Right atrium auricular region (tissue), 2 donors: ENCODE measurements around the gene VASH1. TPM values are rescaled to one million over a fixed set of nuclear protein-coding genes. Genes with fewer than 3 reads are reported as not detected.

Experiments used
- DNase-seq: peaks from one replicate; pipeline ENCODE4 v3.0.0-alpha.2; 2019; ENCODE audit warnings: low spot score
- H3K27ac ChIP-seq, 2 donors: fragments of 200-600 bp; sonication (generic); 1 replicate in 1 of 2; 2 replicates in 1 of 2; pipeline ENCODE4 v1.5.1; 2016 to 2019
- H3K27me3 ChIP-seq, 2 donors: fragments of 200-600 bp; sonication (generic); one replicate each; pipeline versions ENCODE4 v1.5.1 to v1.6.0; 2017 to 2019
- H3K36me3 ChIP-seq: fragments of 200-600 bp; sonication (generic); one replicate; pipeline ENCODE4 v1.5.1; 2016
- H3K4me1 ChIP-seq, 2 donors: fragments of 200-600 bp; sonication (generic); one replicate each; pipeline versions ENCODE4 v1.5.1 to v1.6.0; 2017 to 2019
- H3K4me3 ChIP-seq, 2 donors: fragments of 200-600 bp; sonication (generic); 1 replicate in 1 of 2; 2 replicates in 1 of 2; pipeline ENCODE4 v1.5.1; 2017 to 2019; ENCODE audit warnings: mild to moderate bottlenecking in 1 of 2, moderate library complexity in 1 of 2
- H3K9me3 ChIP-seq, 2 donors: fragments of 200-600 bp; sonication (generic); one replicate each; pipeline ENCODE4 v1.5.1; 2019
- CTCF ChIP-seq, 2 donors: fragments of 200-600 bp; sonication (generic); IDR thresholded peaks; one replicate each; pipeline ENCODE4 v1.5.1; 2019; ENCODE audit warnings: antibody characterized with exemption in 2 of 2
- total RNA-seq, 2 donors: library from RNA; depleted of rRNA; stranded (reverse); fragments of >200 nt; gene quantifications; one replicate each; pipeline ENCODE4 v1.1.0, GENCODE V29; 2016

The VASH1 gene
- total RNA-seq, 2 donors from 2014 or later, result 14.3 to 26.1 TPM

- H3K9me3 ChIP-seq, result no peaks in the 10 kb centered on the region
- no peak for DNase-seq
- H3K27ac ChIP-seq, result no peak overlapping the region
- TF ChIP-seq CTCF (IDR thresholded peaks at IDR 0.05), result no peak
- peaks cover 0 to 40% of the 10 kb centered on the region in 2 donors for H3K4me1 ChIP-seq
- H3K4me3 ChIP-seq, result no peak overlapping the region
- peaks cover 66% of the 10 kb centered on the region for H3K36me3 ChIP-seq
- no peaks in the 10 kb centered on the region for H3K27me3 ChIP-seq
Observed at GRCh38 chr14:76786601-76787000, 25.3 kb downstream of the VASH1 start.

GRCh38 chr14:76792422-76792821 lies 31.2 kb downstream of the VASH1 start:
- Histone ChIP-seq H3K27me3 (no peaks in the 10 kb centered on the region), H3K4me3 (no peak overlapping the region), H3K36me3 (peaks cover 68% of the 10 kb centered on the region), H3K4me1 (no peaks in the 10 kb centered on the region), H3K27ac (no peak overlapping the region), H3K9me3 (no peaks in the 10 kb centered on the region)
- DNase-seq, result no peak
- no peak for TF ChIP-seq CTCF (IDR thresholded peaks at IDR 0.05)

- TF ChIP-seq CTCF (IDR thresholded peaks at IDR 0.05), result no peak
- Histone ChIP-seq H3K27me3 (no peaks in the 10 kb centered on the region), H3K36me3 (peaks cover 68% of the 10 kb centered on the region), H3K9me3 (no peaks in the 10 kb centered on the region), H3K4me3 (no peak overlapping the region), H3K4me1 (no peaks in the 10 kb centered on the region), H3K27ac (no peak overlapping the region)
- DNase-seq, result no peak
Observed at GRCh38 chr14:76793324-76793723, 32.1 kb downstream of the VASH1 start.

- Histone ChIP-seq H3K36me3 (peaks cover 65% of the 10 kb centered on the region), H3K9me3 (no peaks in the 10 kb centered on the region), H3K27ac (no peak overlapping the region), H3K27me3 (no peaks in the 10 kb centered on the region), H3K4me3 (no peak overlapping the region), H3K4me1 (no peaks in the 10 kb centered on the region)
- no peak for DNase-seq
- TF ChIP-seq CTCF (IDR thresholded peaks at IDR 0.05), result no peak
Observed at GRCh38 chr14:76793956-76794355, 32.7 kb downstream of the VASH1 start.

GRCh38 chr14:76806446-76806845 lies 45.2 kb downstream of the VASH1 start:
- Histone ChIP-seq H3K27ac (no peak overlapping the region), H3K36me3 (peaks cover 62% of the 10 kb centered on the region), H3K27me3 (no peaks in the 10 kb centered on the region), H3K4me1 (peaks cover 0 to 16% of the 10 kb centered on the region in 2 donors), H3K4me3 (no peak overlapping the region), H3K9me3 (no peaks in the 10 kb centered on the region)
- no peak for DNase-seq
- no peak for TF ChIP-seq CTCF (IDR thresholded peaks at IDR 0.05)

DNA sequence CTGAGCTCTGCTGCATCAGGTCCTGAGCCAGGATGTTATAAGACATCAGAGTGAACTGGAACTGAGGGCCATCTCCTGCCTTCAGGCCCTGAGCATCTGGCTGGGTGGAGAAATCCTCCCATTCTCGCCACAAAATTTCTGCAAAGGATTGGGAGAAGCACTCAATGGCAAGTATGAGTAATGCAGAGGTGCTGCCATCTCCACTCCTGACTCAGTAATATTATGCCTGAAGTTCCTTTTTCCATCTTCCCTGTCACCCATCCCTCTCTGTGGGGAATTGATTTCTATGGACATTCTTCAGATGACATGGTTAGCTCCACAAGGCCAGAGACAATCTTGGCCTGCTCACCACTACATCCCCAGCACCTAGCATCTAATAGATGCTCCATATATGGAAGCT lies 46.7 kb downstream of the VASH1 start:
- no peak for DNase-seq

More for the DNA sequence above, 46.7 kb downstream of the VASH1 start:
- Histone ChIP-seq H3K4me3 (no peak overlapping the region), H3K27ac (no peak overlapping the region), H3K36me3 (peaks cover 52% of the 10 kb centered on the region), H3K9me3 (no peaks in the 10 kb centered on the region), H3K27me3 (no peaks in the 10 kb centered on the region), H3K4me1 (peaks cover 0 to 23% of the 10 kb centered on the region in 2 donors)
- no peak for TF ChIP-seq CTCF (IDR thresholded peaks at IDR 0.05)
